ENCODE data around the gene KCNJ16.

DNA sequence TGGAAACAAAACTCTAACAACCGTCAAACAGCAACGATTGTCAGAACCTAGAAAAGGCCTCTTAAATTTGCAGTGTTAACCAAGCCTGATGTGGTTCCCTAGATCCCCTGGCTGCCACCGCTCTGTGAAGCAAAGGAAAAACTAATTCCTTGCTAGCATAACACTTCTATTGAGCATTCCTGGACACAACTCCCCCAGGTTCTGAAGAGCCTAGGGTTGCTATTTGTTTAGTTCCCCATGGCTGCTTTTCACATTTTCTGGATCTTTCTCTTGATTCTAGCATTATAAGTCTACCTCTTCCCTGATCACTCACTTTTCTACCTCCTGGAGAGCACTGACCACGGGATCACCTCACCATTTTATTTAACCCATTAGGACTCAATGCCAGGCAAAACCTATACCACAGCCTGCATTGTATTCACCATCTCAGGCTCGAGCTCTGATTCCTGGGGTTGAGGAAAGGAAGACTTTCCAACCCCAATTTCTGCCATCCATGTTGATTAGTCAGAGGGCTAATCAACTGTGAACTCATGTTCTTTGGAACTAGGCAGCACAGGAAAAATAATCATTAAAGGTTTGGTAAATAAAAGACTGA, 692 bp upstream of the KCNJ16 start:
- TF ChIP-seq, protein P1, sequence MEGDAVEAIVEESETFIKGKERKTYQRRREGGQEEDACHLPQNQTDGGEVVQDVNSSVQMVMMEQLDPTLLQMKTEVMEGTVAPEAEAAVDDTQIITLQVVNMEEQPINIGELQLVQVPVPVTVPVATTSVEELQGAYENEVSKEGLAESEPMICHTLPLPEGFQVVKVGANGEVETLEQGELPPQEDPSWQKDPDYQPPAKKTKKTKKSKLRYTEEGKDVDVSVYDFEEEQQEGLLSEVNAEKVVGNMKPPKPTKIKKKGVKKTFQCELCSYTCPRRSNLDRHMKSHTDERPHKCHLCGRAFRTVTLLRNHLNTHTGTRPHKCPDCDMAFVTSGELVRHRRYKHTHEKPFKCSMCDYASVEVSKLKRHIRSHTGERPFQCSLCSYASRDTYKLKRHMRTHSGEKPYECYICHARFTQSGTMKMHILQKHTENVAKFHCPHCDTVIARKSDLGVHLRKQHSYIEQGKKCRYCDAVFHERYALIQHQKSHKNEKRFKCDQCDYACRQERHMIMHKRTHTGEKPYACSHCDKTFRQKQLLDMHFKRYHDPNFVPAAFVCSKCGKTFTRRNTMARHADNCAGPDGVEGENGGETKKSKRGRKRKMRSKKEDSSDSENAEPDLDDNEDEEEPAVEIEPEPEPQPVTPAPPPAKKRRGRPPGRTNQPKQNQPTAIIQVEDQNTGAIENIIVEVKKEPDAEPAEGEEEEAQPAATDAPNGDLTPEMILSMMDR (conservative IDR thresholded peaks at IDR 0.05; ENCODE audit: low read depth, low read length) = no peak
- TF ChIP-seq EZH2 (IDR thresholded peaks at IDR 0.05; ENCODE audit: borderline replicate concordance, low read depth, low read length, poor library complexity, severe bottlenecking) = no peak

All from A673 (cell line).